NCI-H1436 treated with DMSO at 0.1 percent for 48 hours (cell line): Measurements from ENCODE around the gene SORL1.
"Not testable (repeated sequence)": the region's sequence is repeated elsewhere in the genome, so short reads cannot be mapped to it uniquely, and the experiment has no call there.

ENCODE experiments used
- DNase-seq: peaks from one replicate; lab custom pipeline; 2025; lab: John Stamatoyannopoulos, UW

SORL1 gene

DNA sequence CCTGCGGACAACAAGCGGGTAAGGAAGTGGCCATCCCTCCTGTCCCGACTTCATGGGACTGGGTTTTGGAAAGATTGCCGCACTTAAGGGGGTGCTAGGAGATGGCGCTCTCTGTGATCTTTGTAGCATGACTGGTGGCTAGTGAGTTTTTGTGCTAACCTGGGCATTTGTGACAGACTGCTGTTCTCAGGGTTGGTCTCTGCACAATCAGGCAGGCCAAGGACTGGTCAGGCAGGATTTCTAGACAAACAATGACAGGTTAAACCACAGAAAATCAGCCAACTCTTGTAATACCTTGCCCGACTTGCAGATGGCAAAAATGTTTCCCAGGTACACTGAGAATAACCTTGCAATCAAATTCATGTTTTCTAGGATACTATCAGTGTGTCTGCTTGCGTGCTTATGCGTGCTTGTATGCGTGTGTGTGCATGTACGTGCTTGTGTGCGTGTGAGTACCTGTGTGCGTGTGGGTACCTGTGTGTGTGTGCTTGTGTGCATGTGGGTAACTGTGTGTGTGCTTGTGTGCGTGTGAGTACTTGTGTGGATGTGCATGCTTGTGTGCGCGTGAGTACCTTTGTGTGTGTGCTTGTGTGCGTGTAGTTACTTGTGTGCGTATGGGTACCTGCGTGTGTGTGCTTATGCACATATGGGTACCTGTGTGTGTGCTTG, 26.2 kb downstream of the SORL1 start:
- DNase-seq, result no peak

DNA sequence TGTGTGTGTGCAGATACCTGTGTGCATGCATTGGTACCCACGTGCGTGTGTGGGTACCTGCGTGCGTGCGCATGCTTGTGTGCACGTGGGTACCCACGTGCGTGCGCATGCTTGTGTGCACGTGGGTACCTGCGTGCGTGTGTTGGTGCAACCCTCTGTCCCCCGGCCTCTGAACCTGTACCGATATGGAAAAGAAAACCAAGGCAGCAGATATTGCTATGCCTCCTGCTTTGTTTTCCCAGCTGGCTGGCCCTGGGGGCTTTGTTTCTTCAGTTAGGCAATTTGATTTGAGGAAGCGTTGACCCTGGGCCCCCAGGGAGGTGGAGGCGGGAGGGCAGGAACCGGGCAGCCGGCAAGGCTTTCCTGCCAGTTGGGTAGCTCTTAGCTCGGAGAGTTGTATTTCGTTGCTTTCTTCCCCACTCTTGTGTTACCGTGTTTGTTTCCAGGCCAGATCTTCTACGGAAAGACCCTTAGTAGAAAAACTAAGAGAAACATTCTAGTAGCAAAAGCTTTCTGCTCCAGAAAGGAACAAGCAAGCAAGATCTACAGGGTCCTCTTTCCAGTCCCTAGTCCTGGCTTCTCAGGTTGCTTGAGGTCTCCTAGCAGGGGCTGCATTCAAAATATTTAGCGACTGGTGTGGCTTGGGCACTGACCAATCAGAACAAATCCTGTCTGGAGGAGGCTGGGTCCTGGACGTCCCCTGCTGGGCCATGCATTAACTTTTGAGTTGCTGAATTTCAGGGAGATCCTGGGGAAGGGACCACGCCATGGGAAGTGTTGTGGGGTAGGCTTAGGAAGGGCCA, 27.0 kb downstream of the SORL1 start:
- no peak for DNase-seq

DNA sequence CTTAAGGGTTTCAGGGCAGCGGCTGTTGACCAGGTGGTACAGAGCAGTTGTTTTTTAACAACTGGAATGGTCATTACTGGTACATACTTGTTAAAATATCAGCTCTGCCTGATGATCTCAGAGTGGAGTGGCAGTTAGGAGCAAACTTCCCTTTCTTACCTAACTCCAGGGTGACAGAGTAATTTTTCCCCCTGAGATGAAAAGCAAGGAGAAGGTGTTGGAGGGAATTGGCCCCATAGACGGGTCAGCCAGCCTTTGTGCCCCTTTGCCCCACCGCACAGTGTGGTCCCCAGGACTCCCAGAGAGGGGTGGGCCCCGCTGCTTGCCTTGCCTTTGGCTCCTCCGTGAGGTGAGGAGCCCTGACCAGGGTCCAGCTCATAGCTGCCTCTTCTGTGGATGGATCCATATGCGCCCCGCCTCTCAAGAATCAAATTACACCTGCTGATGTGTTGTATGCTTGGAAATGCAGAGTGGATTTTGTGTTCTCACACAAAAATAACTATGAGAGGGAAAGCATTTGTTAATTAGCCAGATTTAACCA, 27.7 kb downstream of the SORL1 start:
- DNase-seq, result no peak

DNA sequence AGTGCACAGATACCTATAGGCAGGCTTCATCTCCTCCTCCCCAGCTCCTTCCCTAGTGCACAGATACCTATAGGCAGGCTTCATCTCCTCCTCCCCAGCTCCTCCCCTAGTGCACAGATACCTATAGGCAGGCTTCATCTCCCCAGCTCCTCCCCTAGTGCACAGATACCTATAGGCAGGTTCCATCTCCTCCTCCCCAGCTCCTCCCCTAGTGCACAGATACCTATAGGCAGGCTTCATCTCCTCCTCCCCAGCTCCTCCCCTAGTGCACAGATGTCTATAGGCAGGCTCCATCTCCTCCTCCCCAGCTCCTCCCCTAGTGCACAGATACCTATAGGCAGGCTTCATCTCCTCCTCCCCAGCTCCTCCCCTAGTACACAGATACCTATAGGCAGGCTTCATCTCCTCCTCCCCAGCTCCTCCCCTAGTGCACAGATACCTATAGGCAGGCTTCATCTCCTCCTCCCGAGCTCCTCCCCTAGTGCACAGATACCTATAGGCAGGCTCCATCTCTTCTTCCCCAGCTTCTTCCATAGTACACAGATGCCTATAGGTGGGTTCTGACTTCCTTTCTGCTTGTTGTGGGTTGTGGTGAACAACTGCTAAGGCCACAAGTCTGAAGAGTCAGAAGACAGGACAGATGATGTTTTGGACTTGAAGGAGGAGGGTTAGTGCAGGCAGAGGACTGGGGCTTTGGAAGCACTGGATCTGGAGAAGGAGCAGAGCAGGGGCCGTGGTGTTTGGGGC, 29.5 kb downstream of the SORL1 start:
- DNase-seq, result not testable (repeated sequence)

DNA sequence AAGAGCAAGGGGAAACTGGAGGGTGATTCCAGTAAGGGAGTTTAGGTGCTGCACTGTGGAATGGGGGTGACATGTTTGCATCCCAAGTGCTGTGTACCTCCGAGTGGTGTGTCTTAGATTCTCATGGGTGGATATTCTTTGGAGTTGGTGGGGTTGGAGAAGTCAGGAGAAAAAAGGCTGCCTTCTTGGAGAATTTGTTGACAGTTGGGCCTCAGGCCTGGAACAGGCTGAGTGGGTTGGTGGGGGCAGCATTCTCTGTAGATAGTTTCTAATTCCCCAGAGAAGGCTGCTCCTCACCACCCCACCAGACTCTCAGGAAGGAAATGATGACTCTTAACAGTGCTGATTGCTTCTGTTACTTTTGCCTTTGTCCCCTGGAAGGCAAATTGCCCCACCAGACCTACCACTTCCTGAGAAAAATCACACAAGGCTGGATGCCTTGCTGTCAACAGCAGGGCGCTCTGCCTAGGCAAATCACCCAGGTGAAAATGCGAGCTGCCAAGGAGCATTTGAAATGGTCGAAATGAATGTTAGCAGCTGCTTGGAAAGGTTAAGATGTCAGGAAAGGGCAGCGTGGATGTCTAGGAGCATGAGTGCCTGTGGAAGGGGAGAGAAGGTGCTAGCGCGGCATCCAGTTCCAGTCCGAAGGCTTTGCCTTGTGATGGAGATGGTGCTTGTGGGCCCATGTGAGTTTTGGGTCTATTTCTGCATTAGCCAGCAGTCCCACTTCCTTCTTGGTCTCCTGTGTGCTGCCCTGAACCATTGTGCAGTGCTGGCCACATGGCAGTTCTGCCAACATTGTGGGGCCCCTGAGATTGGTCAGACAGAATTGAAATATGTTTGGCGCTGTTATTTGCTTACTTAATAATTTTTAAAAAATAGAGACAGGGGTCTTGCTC, 30.4 kb downstream of the SORL1 start:
- no peak for DNase-seq

DNA sequence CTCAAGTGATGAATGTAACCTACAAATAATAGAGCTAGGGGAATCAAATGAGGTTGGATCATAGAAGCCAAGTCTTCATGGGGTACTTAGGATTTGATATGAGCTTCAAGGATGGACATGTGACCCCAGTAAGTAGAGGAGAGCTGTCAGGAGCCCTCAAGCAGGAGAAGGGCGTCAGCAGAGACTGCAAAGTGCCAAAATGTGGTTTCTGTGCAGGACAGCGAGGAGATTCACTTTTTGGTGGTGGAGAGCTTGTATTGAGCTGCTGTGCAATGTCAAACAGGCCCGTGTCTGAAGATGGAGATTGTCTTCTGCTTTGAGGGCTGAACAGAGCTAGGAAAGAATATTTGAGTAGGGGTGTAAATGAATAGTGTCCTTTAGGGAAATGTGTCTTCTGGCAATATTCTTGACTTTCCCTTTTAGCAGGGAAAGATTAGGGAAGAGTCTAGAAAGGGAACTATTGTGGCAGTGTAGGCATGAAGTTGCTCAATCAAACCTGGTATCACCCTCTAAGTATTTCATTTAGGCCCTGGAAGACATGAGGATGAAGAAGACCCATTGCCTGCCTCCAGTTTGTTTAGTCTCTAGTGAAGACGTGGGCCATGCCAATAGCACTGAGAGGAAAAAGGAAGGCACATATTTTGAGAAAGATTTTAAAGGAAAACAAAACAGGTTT, 31.8 kb downstream of the SORL1 start:
- no peak for DNase-seq

DNA sequence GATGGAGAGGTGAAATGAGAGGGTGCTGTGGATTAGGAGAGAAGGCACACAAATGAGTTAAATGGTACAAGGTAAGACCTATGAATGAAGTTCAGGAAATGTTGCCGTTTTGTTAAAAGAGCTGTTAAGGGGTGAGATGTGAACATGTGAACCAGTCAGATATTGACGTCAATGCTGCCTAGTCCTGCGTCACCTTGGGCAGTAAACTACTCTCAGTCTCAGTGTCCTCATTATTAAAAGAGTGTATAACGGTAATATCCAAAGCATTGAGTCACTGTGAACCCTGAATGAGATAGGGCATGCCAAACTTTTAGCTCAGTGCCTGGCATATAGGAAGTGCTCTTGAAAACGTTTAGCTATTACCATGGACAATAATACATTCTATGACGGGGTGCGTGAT, 33.1 kb downstream of the SORL1 start:
- DNase-seq, result no peak

DNA sequence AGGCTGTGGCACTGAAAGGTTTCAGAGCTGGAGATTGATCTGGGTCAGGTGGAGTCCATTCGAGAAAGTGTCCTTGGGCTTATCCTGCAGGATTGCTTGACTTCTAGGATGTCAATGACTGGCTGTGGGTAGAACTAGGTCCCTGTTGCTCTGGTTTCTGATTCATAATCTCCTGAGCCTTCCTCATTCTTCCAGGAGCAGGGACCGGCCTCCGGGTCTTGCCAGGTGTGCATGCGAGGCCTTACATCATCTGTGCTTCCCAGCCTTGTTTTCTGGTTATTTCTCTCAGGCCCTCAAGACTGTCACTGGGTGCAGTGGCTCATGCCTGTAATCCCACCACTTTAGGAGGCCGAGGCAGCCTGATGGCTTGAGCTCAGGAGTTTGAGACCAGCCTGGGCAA, 33.9 kb downstream of the SORL1 start:
- no peak for DNase-seq

DNA sequence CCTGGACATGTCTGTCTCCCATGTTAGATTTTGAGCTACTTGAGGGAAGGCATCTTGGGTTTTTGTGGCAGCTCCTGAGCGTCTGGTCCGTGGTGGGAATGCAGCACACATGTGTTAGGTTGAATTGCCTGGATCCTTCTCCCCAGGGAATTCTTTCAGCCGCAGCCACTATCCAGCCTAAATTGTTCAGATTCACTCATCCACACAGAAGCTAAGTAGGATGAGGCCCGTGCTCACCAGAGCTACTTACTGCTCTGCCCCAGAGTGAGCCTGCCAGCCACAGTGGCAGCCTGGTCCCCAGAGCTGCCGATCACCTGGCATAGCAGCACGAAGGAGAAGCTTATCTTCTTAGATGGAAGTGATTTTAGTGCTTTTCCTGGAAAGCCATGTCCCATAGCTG, 35.1 kb downstream of the SORL1 start:
- no peak for DNase-seq

DNA sequence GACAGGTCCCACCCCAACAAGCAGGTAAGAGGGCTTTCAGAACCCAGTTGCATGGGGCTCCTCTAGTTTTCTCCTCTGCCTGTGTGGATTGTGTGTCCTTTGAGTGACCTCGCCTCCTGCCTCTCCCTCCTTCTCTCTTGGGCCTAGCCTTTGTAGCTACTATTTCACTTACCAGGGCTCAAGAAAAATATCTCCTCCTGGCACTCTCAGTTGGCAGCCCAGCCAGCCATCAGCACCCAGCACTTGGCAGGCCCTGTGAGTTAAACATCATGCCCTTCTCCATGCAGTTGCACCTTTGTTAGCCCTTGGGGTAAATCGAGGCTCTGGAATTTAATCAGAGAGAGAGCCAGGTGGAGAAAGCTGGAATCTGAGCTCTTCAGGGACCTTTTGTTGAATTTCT, 36.1 kb downstream of the SORL1 start:
- DNase-seq, result no peak

DNA sequence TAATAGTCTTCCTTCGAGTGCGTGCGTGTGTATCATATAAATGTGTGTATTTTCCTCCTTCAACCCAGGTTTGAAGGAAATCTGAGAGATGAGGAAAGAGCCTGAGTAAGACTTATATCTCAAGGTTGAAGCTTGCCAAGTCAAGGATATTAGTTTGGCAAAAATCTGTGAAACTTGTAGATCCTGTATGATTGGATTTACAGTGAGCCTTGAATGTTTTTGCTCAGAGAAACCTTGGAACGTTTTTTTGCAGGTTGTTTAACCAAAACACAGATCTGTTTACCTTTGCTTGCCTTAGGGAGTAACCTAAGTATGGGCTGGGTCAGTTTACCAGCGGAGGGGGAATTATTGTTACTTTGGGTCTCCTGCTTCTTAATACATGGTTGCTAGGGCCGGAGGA, 36.5 kb downstream of the SORL1 start:
- DNase-seq, result no peak

DNA sequence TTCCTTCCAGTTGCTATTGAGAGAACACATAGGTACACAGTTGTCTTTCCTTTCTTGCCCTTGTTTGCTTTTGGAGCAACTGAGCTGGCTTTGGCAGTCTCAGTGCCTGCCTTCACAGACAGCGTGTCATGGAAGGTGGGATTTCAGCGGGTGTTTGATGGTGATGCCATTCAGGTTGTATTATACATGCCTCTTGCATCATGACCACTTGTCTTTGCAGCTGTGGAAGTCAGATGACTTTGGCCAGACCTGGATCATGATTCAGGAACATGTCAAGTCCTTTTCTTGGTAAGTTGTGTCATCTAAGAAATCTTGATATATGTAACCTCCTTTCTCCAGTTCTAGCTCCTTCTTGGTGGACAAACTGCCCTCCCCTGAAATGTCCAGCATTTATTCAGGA, 37.7 kb downstream of the SORL1 start:
- DNase-seq, result no peak

DNA sequence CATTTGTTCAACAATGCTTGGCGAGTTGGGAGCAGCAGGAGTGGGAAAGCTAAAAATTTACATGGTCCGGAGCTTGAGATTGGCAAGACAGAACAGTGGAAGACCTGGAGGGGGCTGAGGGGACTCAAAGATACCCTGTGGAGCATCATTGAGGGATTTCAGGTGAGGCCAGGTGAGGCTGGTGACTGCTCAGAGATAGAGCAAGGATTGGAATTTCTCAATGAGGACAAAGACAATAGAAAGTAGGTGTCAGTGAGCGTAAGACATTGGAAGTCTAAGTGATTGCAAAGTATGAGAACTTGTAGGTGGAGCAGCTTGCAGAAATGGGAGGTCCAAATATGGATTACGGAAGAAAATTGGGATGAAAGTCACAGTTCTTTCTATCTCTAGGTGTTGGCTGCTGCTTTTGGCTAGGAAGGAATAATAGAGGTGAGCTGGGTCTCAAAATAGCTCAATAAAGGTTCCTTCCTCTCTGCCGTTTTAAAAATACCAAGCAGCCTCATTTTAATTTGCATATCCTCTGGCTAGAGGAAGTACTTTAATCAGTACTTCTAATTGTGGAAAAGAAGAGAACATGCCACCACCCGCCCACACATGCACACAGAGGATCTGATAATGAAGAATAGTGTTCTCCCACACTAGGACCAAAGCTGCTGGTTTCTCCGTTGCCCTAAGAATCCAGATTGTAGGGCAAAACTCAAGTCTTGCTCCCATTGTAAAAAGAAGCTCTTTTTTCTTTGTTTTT, 42.4 kb downstream of the SORL1 start:
- DNase-seq, result no peak

DNA sequence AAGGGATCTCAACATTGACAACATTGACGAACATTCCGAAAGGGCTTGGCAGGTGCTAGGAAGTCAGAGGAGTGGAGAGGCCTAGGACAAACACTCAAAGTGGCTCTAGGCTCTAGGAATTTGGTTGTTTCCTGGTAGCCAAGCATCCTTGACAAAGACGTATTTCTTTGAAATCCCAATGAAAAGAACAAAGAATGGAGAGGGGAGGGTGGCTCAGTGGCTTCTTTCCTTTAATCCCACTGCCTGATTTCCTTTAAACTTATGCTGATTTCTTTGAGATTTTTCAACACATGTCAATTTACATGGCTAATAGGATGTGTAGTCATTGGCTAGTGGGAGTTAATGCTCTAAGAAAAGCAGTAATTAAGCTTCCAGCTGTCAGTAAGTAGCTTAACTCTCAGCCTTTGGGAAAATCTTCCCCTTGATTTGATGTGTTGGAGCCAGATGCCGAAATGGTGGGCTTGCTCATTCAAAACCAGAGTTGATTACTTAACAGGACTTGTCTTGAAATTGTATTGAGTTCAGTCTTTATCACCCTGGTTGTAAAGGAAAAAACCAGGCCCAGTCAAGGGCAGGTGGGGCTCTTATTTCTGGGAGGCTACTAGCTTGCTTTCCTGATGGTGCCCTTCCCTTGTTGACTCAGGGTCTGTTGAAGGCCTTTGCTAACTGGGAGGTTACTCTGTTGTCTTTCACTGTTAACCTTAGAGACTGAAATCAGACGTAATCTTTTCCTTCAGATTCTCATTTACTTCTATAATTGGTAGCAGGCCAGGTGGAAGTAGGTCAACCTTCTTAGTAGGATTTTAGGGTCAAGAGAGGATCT, 45.3 kb downstream of the SORL1 start:
- no peak for DNase-seq

DNA sequence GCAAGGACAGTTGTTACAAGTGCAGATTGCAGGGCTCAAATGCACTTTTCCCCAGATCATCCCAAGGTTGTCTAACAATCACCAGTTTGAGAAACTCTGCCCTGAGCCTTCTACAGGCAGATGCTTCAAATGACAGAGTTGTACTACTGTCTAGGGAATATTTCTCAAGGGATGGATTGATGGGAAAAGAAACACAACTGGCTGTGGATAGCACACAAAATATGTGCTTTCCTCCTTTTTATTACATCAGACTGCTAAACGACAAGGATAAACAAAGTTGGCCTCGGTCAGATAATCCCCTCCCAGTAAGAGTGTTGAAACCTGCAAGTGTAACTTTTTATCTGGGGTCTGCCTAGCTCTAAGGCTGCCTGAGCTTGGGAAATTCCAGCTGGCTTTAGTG, 47.3 kb downstream of the SORL1 start:
- no peak for DNase-seq

DNA sequence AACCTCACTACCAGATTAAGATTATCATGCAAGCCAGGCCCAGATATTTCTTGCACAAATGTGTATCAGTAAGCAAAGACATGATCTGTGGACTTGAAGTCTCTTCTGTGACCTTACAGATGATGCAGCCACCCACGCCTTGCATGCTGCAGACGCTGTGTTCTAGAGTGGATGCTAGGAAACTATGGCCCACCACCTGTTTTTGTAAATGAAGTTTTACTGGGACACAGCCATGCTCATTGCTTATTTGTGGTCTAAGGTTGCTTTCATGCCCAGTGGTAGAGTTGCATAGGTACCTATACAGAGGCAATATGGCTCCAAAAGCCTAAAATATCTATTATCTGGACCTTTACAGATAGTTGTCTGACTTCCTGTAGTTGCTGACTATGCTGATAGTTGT, 48.2 kb downstream of the SORL1 start:
- DNase-seq, result no peak

DNA sequence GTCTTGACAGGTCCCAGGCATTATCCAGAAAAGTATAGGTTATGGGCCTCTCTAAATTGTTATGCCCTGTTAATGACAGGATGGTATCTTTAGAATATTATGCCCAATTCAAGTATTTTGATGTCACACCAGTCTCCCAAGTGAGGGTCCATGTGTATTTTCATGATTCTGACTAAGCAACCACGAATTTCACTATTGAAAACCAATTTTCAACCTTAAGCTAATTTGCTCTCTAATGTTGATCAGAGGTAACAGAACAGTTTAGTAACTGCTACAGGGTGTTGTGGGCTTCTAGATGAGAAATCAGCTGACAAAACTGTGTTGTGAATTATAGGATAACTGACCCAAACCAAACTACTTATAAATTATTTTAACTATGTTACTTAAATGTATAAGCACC, 48.6 kb downstream of the SORL1 start:
- DNase-seq, result no peak

DNA sequence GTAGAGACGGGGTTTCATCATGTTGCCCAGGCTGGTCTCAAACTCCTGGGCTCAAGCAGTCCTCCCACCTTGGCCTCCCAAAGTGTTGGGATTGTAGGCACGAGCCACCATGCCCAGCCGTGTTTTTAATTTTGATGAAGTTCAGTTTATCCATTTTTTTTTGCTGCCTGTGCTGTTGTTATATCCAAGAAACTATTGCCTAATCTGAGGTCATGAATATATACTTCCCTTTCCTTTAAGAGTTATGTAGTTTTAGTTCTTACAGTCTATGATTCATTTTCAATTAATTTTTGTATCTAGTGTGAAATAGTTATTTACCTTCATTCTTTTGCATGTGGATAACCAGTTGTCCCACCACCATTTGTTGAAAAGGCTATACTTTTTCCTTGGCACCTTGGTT, 50.9 kb downstream of the SORL1 start:
- DNase-seq, result no peak

DNA sequence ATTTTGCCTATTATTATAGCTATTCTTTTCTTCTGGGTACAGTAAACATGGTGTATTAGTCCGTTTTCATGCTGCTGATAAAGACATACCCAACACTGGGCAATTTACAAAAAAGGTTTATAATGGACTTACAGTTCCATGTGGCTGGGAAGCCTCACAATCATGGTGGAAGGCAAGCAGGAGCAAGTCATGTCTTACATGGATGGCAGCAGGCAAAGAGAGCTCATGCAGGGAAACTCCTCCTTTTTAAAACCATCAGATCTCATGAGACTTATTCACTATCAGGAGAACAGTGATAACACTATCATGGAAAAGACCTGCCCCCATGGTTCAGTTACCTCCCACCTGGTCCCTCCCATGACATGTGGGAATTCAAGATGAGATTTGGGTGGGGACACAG, 54.1 kb downstream of the SORL1 start:
- not testable (repeated sequence) for DNase-seq

DNA sequence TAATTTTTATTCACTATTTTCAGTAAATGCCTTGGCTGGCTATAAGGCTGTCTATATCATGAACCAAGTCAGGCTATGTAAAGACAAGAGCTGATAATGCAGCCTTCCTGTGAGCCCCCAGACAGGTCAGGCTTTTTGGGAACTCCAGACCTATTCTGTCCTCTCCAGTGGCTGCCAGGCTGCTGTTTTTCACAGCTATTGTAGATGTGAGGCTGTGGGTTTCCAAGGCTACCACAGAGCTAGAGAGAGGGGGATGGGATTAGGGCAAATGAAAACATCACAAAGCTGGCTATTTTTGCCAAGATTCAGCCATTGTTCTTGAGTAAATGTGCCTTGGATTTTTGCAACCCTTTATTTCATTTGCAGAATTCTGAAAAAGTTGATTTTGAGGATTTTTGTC, 56.3 kb downstream of the SORL1 start:
- DNase-seq, result no peak
